PC-9 (cell line): ENCODE measurements around the gene TOMM20.

Experiments
- CTCF ChIP-seq: fragments of 200-600 bp; sonication (generic); conservative IDR thresholded peaks from 2 replicates; pipeline ENCODE4 v1.6.1; 2017; ENCODE audit warnings: mixed run types, antibody characterized with exemption, mild to moderate bottlenecking, moderate library complexity
- EZH2 ChIP-seq: fragments of 200-600 bp; sonication (generic); IDR thresholded peaks from 2 replicates; pipeline ENCODE4 v1.8.0; 2017; ENCODE audit warnings: antibody characterized with exemption, low read depth

GRCh38 chr1:235145639-235146038 is 17.0 kb upstream of the TOMM20 start:
- TF ChIP-seq CTCF: no peak
- TF ChIP-seq EZH2: no peak
